ENCODE data around the gene SIPA1L3. TPM values are rescaled to one million over a fixed set of nuclear protein-coding genes. Genes with fewer than 3 reads are reported as not detected.

Gene SIPA1L3
- total RNA-seq, 2 donors from 2014 or later = 136 to 180 TPM

GRCh38 chr19:38072776-38073750 is 166.1 kb downstream of the SIPA1L3 start:
- intact Hi-C loops (cut with DNase I, micrococcal nuclease) = no loop called here
- no peak for ATAC-seq

GRCh38 chr19:38073841-38074685 is 167.1 kb downstream of the SIPA1L3 start:
- DNase-seq (no peak), ATAC-seq (peak; percentile 79)
- intact Hi-C loops (cut with DNase I, micrococcal nuclease) = no loop called here

More at GRCh38 chr19:38072776-38073750, 166.1 kb downstream of the SIPA1L3 start:
- DNase-seq = no peak

GRCh38 chr19:38076337-38076736 is 169.3 kb downstream of the SIPA1L3 start:
- DNase-seq (no peak), ATAC-seq (no peak)
- intact Hi-C loops (cut with DNase I, micrococcal nuclease) = no loop called here

- DNase-seq (no peak), ATAC-seq (no peak)
- intact Hi-C loops (cut with DNase I, micrococcal nuclease) = no loop called here
Observed at GRCh38 chr19:38078302-38078930, 171.4 kb downstream of the SIPA1L3 start.

- DNase-seq (no peak), ATAC-seq (peak; percentile 75)
- intact Hi-C loops (cut with DNase I, micrococcal nuclease) = no loop called here
Observed at GRCh38 chr19:38079926-38080380, 172.9 kb downstream of the SIPA1L3 start.

GRCh38 chr19:38081547-38082255 is 174.7 kb downstream of the SIPA1L3 start:
- intact Hi-C loops (cut with DNase I, micrococcal nuclease) = no loop called here
- DNase-seq (no peak), ATAC-seq (no peak)

- DNase-seq (no peak), ATAC-seq (no peak)
- intact Hi-C loops (cut with DNase I, micrococcal nuclease) = no loop called here
Observed at GRCh38 chr19:38082256-38083118, 175.5 kb downstream of the SIPA1L3 start.

- no peak for DNase-seq
- ATAC-seq = no peak
- intact Hi-C loops (cut with DNase I, micrococcal nuclease) = no loop called here
Observed at GRCh38 chr19:38084196-38084595, 177.2 kb downstream of the SIPA1L3 start.

GRCh38 chr19:38089440-38089839 is 182.4 kb downstream of the SIPA1L3 start:
- DNase-seq (no peak), ATAC-seq (no peak)
- intact Hi-C loops (cut with DNase I, micrococcal nuclease) = no loop called here

- intact Hi-C loops (cut with DNase I, micrococcal nuclease) = loop anchor here in 1 of 2 donors (10.0 kb wide), 1 partner anchor 188 kb away; the partner anchor contains the start of genes SIPA1L3 and WDR87
Observed at GRCh38 chr19:38093154-38093553, 186.1 kb downstream of the SIPA1L3 start.

GRCh38 chr19:38093587-38093986 is 186.6 kb downstream of the SIPA1L3 start:
- ATAC-seq (no peak), DNase-seq (no peak)
- intact Hi-C loops (cut with DNase I, micrococcal nuclease) = loop anchor here in 1 of 2 donors (10.0 kb wide), 1 partner anchor 189 kb away; the partner anchor contains the start of genes SIPA1L3 and WDR87

More at GRCh38 chr19:38093154-38093553, 186.1 kb downstream of the SIPA1L3 start:
- DNase-seq (no peak), ATAC-seq (no peak)

- intact Hi-C loops (cut with DNase I, micrococcal nuclease) = loop anchor here in 1 of 2 donors (10.0 kb wide), 1 partner anchor 191 kb away; the partner anchor contains the start of genes SIPA1L3 and WDR87
- peak; percentile 53 to 79 for DNase-seq
- ATAC-seq = peak; percentile 82
Observed at GRCh38 chr19:38095411-38096308, 188.7 kb downstream of the SIPA1L3 start.

- intact Hi-C loops (cut with DNase I, micrococcal nuclease) = loop anchor here in 1 of 2 donors (10.0 kb wide), 1 partner anchor 195 kb away; the partner anchor contains the start of genes SIPA1L3 and WDR87
- no peak for DNase-seq
- ATAC-seq = no peak
Observed at GRCh38 chr19:38099966-38100365, 193.0 kb downstream of the SIPA1L3 start.

GRCh38 chr19:38100589-38100988 is 193.6 kb downstream of the SIPA1L3 start:
- intact Hi-C loops (cut with DNase I, micrococcal nuclease) = no loop called here
- ATAC-seq = no peak
- no peak for DNase-seq

GRCh38 chr19:38101723-38102122 is 194.7 kb downstream of the SIPA1L3 start:
- ATAC-seq (no peak), DNase-seq (no peak)
- intact Hi-C loops (cut with DNase I, micrococcal nuclease) = no loop called here

- intact Hi-C loops (cut with DNase I, micrococcal nuclease) = no loop called here
- no peak for DNase-seq
- no peak for ATAC-seq
Observed at GRCh38 chr19:38105574-38105973, 198.6 kb downstream of the SIPA1L3 start.

All from left colon (tissue), 2 donors.